ENCODE data around the gene GATB.
A peak's percentile ranks its signal among the peaks of the same experiment; 100 is the strongest.
"Not testable (repeated sequence)": the region's sequence is repeated elsewhere in the genome, so short reads cannot be mapped to it uniquely, and the experiment has no call there.

The GATB gene

DNA sequence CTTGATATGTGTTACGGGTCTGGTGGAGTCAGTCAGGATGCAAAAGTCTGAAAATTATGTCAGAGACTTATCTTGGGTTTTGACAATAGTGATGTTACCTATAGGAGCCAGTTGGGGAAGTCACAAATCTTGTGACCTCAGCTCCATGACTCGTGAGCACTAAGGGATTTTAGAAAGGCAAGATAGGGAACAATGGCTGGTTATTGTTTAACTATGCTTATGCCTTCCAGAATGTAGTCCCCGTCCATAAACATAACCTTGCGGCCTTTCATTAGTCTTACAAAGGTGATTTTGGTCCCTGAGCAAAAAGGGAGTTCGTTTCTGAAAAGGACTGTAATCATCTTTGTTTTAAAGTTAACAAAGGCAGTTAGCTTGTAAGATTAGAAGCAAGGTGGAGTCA, 23.9 kb upstream of the GATB start:
- DNase-seq = no peak

DNA sequence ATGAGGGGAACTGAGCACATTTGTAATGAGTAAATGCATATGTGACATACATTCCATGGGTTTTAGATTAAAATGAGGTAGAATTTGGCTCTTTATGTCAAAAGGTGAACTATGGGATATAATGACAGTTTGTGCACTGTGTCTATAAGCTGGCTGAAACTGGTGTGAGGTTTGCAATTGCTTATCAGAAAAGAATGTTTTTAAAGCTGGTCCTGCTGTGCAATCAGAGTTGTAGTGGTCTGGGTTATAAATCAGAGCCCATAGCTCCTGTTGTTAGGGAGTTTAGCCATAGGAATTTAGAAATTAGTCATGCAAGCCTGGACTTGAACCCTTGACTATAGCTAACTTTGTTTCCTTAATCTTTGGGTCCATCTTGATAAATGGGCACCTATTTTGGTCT, 23.1 kb upstream of the GATB start:
- DNase-seq = no peak

GRCh38 chr4:151782296-151782695, 21.5 kb upstream of the GATB start:
- no peak for DNase-seq

DNA sequence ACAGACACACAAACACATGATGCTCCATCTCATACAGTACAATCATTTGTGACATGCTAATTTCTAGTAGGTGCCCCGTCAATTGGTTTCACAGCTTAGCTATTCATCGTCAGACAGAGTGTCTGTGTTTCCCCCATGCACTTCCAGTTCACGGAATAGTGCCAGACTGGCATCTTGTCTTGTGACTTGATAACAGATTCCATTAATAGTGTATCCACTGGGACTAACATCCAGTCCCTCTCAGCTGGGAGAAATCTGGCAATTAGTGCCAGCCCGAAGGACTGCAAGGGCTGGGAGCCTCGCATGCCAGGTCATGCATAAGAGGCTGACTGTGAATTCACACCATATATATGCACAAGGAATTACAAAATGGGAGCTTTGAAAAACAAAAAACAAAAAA, 20.2 kb upstream of the GATB start:
- DNase-seq = no peak

- DNase-seq = no peak
Observed at GRCh38 chr4:151777471-151777870, 16.7 kb upstream of the GATB start.

DNA sequence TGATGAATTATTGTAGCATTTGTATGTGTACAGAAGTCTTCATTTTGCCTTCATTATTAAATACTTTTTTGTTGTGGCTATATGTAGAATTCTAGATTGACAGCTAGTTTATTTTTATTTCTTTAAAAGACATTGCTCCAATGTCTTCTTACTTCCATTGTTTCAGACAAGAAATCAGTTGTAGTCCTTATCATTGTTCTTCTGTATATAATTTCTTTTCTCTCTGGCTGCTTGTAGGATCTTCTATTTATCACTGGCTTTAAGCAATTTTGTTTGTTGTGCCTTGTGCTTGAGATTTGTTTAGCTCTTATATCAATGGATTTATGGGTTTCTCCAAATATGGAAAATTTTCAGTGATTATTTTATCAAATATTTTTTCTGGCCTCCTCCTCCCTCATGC, 13.5 kb upstream of the GATB start:
- DNase-seq = no peak

GRCh38 chr4:151772274-151772673, 11.5 kb upstream of the GATB start:
- DNase-seq = no peak

DNA sequence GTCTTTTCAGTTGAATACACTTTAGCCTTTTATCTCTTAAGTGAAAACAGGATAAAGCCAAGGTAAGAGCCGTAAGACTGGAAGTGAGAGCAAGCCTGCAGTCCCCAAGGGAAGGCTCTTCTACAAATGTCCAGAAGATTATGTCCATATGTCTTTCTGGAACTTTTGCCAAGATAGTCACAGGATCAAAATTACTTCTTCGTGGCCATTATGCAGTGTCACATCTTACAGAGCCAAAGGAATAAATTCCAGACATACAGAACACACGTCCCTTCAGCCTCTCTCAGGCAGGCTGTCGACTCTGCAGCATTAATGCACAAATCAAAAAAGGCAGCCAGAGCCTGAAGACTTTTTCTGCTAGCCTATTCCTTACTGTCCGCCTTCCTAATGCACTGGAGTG, 10.9 kb upstream of the GATB start:
- DNase-seq = no peak

DNA sequence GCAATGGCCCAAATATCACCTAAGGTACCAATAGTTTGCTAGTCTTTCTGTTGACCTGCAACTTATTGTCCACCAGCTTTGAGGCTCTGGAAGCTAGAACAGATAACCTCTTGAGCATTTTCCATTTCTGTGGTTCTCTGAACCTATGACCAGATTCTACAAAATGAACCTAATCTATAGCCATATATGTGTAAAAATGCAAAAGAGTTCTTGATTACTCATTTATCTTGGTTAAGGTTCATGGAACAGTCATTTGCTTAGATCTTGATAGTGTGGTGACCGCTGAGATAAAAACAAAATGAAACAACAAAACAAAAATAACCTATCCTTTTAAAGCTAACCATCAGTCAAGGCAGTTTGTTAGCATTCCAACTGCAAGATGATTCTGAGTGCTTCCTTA, 9.3 kb upstream of the GATB start:
- no peak for DNase-seq

- DNase-seq = no peak
Observed at GRCh38 chr4:151768835-151769234, 8.0 kb upstream of the GATB start.

DNA sequence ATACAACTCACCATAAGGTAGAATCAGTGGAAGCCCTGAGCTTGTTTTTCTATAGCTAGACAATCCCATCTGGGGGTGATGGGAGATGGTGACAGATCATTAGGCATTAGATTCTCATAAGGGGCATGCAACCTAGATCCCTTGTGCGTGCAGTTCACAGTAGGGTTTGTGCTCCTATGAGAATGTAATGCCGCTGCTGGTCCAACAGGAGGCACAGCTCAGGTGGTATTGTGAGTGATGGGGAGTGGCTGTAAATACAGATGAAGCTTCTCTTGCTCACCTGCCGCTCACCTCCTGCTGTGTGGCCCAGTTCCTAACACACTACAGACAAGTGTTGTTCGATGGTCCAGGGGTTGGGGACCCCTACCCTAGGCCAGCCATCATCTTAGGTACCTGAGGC, 5.9 kb upstream of the GATB start:
- no peak for DNase-seq

- DNase-seq = peak; percentile 24
Observed at GRCh38 chr4:151760002-151760401, 805 bp downstream of the GATB start.

GRCh38 chr4:151753056-151753455, 7.8 kb downstream of the GATB start:
- DNase-seq = no peak

DNA sequence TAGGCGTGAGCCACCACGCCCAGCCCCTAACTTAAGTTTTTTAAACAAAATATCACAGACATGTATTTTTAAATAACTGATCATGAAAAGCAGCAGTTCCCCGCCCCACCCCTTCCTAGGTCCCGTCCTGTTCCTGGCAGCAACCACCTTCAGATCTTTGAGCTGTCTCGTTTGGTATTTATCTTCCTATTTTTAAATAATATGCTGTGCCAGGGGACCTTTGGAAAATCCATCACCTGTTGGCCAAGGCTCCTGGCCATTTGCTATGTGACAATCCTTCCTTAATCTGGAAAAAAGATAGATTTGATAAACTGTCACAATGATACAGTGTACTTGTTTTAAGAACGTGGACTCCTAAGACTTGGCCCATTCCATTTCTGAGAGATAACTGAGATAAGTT, 10.7 kb downstream of the GATB start:
- no peak for DNase-seq

DNA sequence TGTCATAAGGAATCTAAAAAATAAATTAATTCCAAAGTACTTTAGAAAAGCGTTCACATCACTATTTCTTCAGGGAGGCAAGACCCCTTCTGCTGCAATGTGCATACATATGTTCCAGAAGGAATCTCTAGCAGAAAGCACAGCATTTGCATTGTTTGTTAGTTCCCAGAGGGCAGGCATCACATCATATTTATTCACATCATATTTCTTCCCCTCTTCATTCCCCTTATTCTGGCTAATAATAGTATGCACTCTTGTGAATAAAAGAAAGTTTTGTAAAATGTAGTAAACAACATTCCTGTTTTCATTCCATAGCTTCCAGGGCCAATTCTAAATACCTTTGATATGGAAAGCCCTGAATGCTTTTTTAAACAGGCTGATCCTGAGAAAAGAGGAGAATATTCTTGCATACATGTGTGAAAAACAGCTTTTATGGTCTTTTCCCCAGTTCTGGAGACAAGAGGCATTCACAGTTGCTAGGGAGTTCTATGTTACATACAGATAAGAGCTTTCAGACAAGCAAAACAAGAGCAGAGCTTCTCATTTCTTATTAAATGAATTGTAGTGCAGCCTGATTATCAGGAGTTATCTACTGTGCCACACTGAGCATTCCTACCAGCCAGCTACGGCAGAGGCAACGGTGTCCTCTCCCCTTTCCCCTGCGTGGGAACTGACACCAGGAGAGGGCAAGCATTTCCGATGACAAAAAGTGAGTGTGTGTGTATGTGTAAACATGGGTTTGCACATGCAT, 15.2 kb downstream of the GATB start:
- DNase-seq = peak; percentile 93

GRCh38 chr4:151744614-151745013, 16.2 kb downstream of the GATB start:
- DNase-seq = peak; percentile 30

- no peak for DNase-seq
Observed at GRCh38 chr4:151743894-151744293, 16.9 kb downstream of the GATB start.

GRCh38 chr4:151743128-151743854, 17.5 kb downstream of the GATB start:
- DNase-seq = no peak

DNA sequence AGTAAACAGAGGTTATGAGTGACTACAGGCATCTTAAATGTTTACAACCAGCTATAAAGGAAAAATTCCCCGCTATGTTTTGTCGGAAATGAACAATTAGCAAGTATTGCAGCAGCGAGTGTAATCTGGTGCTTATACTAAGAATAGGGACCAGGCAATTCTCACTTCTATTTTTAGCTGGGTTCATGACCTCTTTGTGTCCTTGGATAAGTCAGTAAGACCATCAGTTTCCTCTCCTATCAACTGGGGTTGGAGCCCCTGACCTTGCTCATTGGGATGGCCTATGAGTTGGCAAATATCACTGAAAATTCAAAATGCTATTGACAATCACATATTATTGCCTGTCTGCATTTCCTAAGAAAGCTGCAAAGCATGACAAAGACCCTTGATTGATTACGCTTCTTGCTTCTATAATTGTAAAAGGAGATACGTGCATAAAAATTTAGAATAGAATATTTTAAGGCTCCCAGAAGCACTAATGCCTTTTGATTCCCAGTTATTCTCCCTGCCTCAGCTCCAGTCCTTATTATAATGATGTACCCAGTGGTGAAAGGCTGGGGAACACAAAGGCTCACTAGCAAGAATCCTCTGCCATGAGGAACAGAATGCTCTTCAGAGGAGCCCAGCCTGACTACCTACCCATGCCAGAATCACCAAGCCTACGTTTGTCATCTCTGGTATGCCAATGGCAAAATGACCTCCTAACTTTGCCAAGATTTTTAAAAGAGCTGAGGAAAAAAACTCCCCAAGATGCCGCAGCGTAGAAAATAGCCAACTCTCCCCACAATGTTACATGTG, 21.9 kb downstream of the GATB start:
- DNase-seq = no peak

GRCh38 chr4:151736852-151737251, 24.0 kb downstream of the GATB start:
- not testable (repeated sequence) for DNase-seq

GRCh38 chr4:151736361-151736760, 24.4 kb downstream of the GATB start:
- DNase-seq = no peak

DNA sequence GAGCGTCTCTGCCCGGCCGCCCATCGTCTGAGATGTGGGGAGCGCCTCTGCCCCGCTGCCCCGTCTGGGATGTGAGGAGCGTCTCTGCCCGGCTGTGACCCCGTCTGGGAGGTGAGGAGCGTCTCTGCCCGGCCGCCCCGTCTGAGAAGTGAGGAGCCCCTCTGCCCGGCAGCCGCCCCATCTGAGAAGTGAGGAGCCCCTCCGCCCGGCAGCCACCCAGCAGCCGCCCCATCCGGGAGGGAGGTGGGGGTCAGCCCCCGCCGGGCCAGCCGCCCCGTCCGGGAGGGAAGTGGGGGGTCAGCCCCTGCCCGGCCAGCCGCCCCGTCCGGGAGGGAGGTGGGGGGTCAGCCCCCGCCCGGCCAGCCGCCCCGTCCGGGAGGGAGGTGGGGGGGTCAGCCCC, 29.1 kb downstream of the GATB start:
- not testable (repeated sequence) for DNase-seq

- no peak for DNase-seq
Observed at GRCh38 chr4:151729731-151730559, 30.9 kb downstream of the GATB start.

All from hematopoietic multipotent progenitor cell treated with erythropoietin and hydrocortisone succinate and interleukin-3 and kit ligand, for 8 days (in vitro differentiated cells).